ENCODE measurements around the gene STK38.

The STK38 gene

DNA sequence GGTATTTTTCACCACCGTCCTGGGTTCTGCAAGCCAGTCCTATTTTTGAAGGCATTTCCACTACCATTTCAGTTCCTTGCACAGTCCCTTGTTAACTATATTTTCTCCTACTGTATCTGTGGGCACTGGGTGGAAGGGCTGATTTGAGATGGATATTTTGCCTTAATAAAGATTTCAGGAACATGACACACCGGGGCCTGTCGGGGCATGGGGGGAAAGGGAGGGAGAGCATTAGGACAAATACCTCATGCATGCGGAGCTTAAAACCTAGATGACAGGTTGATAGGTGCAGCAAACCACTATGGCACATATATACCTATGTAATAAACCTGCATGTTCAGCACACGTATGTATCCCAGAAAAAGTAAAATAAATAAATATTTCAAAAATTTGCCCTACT is 22.4 kb downstream of the STK38 start:
- H3K4me3 ChIP-seq (ENCODE audit: low read depth, low read length): no peak overlapping the region

- no peak overlapping the region for H3K4me3 ChIP-seq (ENCODE audit: low read depth, low read length)
Measured at GRCh38 chr6:36523936-36524499, 23.3 kb downstream of the STK38 start.

- no peak overlapping the region for H3K4me3 ChIP-seq (ENCODE audit: low read depth, low read length)
Measured at GRCh38 chr6:36523451-36523850, 23.8 kb downstream of the STK38 start.

DNA sequence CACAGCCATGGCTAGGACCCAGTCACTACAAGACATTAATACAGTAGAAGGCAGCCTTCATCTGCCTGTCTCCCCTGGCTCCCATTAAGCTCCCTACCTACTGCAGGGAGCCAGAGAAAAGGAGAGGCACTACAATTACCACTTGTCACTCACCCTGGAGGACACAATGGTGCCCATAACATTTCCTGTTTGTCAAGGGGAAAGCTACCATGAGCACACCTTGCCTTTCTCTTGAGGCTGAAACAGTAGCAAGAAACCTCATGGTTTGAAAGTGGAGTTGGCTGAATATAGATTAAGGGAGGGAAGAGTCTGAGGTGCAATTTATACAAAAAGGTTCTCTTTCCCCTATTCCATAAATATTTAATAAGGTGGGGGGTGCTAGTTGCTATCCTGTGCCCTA is 27.9 kb downstream of the STK38 start:
- no peak overlapping the region for H3K4me3 ChIP-seq (ENCODE audit: low read depth, low read length)

DNA sequence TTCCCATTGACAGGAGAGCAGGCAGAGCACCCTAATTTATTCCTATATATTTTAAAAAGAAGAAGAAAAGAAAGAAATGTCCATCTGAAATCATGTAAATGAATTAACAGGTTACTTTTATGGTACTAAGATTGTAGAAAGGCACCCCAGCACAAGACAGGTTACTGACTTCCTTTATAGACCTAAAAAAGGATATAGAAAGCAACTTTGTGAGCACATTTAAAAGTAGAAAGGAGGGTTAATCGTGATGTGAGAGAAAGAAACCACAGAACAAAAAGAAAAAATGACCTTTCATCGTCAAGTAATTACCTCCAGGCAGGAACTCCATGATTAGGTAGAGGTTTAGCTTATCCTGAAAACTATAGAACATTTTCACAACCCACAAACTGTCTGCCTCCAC is 29.9 kb downstream of the STK38 start:
- no peak overlapping the region for H3K4me3 ChIP-seq (ENCODE audit: low read depth, low read length)

- H3K4me3 ChIP-seq (ENCODE audit: low read depth, low read length): no peak overlapping the region
Measured at GRCh38 chr6:36516988-36517387, 30.3 kb downstream of the STK38 start.

DNA sequence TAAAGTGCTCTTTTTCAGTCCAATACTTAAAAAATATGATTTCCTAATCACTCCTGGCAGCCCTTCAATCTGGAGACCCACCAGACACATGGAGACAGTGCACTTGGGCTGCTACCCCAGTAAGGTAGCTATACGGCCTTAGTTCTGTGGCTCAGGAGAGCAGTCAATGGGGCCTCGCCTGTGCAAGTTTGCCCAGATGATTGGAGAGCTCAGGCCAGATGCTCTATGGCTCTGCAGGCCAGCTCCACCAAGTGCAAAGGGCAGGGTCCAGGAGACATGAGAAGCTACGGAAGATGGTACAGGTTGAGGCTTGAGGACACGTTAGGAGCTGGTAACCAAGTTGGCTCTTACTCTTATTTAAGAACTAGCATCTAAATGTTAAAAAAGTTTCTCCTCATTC is 30.7 kb downstream of the STK38 start:
- no peak overlapping the region for H3K4me3 ChIP-seq (ENCODE audit: low read depth, low read length)

- no peak overlapping the region for H3K4me3 ChIP-seq (ENCODE audit: low read depth, low read length)
Measured at GRCh38 chr6:36515844-36516243, 31.4 kb downstream of the STK38 start.

GRCh38 chr6:36514554-36515456 is 32.5 kb downstream of the STK38 start:
- no peak overlapping the region for H3K4me3 ChIP-seq (ENCODE audit: low read depth, low read length)

DNA sequence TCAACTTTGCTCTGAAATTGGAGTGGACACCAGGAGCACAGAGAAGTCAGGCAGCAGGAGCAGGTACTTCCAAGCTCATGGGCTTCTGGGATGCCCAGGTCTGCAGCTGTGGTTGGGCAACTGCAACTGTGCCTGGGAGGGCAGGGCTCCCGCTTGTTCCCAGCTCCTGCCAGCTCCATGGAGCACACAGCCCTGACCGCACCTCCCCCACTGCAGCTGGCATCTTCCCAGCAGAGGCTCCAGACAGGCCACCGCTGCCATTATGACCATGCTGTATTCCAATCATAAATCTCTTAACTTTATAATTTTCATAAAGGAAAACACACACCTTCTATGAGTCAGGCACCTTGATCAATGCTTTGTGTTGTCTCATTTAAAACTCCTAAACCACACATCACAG is 36.9 kb downstream of the STK38 start:
- no peak overlapping the region for H3K4me3 ChIP-seq (ENCODE audit: low read depth, low read length)

DNA sequence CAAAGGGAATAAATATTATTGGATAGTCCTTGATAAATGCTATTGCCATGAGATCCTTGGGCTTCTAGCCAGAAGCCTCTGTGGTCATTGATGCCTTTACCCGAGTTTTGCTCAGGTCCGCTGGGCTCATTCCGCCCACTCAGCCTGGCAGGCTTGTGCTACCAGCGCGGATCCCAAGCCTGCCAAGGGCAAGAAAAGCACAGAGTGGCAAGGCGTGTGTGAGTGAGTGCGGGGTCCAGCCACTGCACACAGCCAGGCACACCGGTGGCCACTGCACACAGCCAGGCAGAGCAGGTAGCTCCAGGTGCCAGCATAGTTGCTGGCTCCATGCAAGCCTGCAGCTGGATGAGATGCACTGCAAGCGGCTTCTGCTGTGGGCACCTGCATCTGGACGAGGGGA is 38.7 kb downstream of the STK38 start:
- no peak overlapping the region for H3K4me3 ChIP-seq (ENCODE audit: low read depth, low read length)

- H3K4me3 ChIP-seq (ENCODE audit: low read depth, low read length): no peak overlapping the region
Measured at GRCh38 chr6:36506611-36507010, 40.7 kb downstream of the STK38 start.

- H3K4me3 ChIP-seq (ENCODE audit: low read depth, low read length): no peak overlapping the region
Measured at GRCh38 chr6:36505744-36506534, 41.3 kb downstream of the STK38 start.

DNA sequence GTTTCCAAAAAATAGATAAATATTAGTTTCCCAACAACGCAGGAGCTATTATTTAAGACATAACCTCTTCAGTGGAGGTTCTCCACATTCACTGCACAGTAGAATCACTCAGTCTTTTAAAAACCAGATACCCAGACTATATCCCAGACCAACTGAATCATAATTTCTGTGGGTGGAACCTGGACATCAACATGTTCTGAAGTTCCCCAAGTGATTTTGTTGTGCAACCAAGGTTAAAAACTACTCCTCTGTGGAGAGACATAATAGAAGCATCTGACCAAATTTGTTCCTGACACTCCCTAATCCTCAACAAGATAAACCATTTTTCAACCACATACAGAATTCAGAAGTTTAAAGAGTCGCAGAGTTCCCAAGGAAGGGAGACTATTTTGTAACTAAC is 42.3 kb downstream of the STK38 start:
- no peak overlapping the region for H3K4me3 ChIP-seq (ENCODE audit: low read depth, low read length)

- no peak overlapping the region for H3K4me3 ChIP-seq (ENCODE audit: low read depth, low read length)
Measured at GRCh38 chr6:36504181-36504580, 43.1 kb downstream of the STK38 start.

- no peak overlapping the region for H3K4me3 ChIP-seq (ENCODE audit: low read depth, low read length)
Measured at GRCh38 chr6:36501686-36502085, 45.6 kb downstream of the STK38 start.

DNA sequence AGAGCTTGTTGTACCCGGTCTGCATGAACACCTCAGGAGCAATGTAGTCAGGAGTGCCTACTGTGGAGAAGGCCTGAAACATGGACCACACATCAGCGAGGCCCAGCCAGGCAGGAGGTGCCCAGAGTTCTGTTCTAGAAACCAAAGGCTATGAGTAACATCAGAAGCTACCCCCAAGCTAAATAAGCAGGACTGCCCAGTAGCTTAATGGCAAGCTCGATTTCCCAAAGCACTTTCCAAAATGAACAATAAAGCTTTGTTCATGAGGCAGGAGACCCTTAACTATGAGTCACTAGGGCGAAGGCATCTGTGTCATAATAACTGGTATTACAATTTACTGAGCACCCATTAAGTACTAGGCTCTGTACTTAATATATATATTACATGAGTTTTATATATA is 47.4 kb downstream of the STK38 start:
- H3K4me3 ChIP-seq (ENCODE audit: low read depth, low read length): no peak overlapping the region

DNA sequence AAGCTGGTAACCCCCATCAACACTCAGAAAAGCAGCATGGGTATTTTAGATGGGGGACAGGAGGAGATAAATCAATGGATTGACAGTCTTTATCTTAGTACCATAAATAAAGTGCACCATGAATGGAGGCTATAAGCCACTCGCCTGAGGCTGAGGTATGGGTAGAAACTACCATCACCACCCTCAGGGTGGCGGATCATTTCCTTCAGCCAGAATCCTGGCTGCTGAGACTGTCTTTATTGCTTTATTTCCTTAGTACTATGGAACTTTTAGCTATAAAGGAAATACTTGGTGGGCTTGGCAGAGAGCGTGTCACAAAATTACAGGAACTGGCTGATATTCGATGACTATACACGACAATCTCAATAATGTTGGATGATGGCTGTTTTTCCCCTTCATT is 52.2 kb downstream of the STK38 start:
- no peak overlapping the region for H3K4me3 ChIP-seq (ENCODE audit: low read depth, low read length)

DNA sequence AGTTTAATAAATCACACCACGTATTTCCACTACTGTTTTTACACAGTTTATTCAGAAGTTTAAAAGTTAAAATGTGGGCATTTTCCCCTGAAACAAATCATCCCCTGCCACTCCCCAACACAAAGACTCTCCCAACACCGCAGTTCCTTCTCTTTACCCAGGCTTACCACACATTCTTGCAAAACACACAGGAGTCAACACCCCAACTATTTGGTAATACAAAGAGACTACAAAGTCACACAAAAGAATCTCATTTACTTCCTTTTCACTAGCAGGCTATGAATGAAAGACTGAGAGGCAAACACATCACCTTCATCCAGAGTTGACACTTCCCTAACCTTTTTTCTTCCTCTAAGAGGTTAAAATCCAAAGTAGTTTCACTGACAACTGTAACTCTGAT is 53.4 kb downstream of the STK38 start:
- no peak overlapping the region for H3K4me3 ChIP-seq (ENCODE audit: low read depth, low read length)

DNA sequence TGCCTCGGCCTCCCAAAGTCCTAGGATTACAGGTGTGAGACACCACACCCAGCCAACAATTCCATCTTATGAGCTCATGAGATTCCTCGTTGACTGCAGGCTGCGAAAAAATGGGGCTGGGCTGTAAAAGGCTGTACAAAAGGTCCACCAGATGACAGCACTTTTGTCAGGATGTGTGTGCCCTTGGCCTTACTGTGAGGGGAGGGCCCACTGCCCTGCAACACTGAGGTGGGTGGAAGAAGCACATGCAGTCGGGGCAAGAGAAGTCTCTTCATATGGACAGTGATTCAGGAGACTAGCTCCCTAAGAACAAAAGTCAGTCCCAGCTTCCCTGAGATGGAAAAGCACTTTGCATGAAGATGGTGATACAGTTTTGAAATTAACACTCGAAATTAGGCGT is 54.0 kb downstream of the STK38 start:
- H3K4me3 ChIP-seq (ENCODE audit: low read depth, low read length): no peak overlapping the region

DNA sequence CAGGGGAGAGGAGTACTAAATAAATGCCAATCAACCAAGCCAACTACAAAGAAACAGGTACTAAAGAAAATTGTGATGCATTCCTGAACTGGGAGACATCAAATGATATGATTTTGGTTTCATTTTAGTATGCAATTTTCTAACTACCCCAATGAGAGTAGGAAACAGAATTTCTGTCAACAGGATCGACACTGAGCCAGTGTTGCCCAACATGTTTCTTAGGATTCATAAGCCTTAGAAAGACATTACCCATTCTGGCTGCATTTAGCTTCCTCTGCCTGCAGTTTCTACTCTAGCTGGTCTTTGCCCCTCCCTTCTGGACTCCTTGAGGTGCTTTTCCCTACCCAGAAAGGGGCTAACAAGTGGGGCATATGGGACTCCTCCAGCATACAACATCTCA is 54.7 kb downstream of the STK38 start:
- no peak overlapping the region for H3K4me3 ChIP-seq (ENCODE audit: low read depth, low read length)

GRCh38 chr6:36492092-36492491 is 55.2 kb downstream of the STK38 start:
- no peak overlapping the region for H3K4me3 ChIP-seq (ENCODE audit: low read depth, low read length)

Measured in iPS-11a (cell line).